GM21529 (cell line): Measurements from ENCODE around the gene TMC5.
A peak's percentile ranks its signal among the peaks of the same experiment; 100 is the strongest.

Experiments used
- ATAC-seq: cut with Tn5 transposase; IDR thresholded peaks from one replicate; pipeline ENCODE4 v1.9.1; 2021; ENCODE audit not compliant: unreplicated experiment

TMC5 gene

DNA sequence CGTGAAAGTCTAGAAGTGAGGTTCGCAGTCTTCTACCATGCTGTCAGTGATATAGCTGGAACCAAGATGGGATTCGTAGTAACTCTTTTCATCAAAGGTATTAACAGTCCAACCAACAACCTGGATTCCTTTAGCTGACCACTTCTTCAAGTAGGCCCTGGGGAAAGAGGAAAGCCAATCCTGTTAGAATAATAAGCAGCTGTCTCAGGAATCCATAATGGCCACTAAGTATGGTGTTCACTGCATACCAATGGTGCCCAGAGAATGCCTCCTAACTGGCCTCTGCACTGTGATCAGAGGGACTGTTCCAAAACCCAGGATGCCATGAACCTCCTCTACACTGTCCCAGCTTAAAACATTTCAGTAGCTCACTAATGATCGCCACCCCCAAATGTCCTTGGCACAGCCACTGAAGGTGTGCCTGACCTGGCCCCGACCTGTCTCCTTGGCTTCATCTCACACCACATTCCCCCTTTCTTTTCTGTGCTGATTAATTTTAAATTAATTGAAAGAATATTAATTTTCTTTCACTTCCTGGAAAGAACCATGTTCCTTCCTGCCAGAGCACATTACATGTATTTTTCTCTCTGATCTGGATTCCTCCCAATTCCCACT lies 85.9 kb downstream of the TMC5 start:
- no peak for ATAC-seq

GRCh38 chr16:19505600-19506303 lies 88.1 kb downstream of the TMC5 start:
- no peak for ATAC-seq

DNA sequence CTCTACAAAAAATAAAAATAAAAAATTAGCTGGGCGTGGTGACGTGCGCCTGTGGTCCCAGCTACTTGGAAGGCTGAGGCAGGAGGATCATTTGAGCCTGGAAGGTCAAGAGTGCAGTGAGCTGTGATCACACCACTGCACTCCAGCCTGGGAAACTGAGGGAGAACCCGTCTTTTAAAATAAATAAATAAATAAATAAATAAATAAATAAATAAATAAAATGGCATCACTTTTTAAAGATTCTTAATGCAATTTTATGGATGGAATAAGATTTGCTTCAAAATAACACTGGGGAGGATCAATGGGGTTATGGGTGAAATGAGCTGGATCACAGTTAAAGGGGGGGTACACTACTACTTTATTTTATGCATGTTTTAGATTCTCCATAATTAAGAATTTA lies 89.3 kb downstream of the TMC5 start:
- no peak for ATAC-seq

- no peak for ATAC-seq
These were observed 90.2 kb downstream of the TMC5 start for GRCh38 chr16:19507867-19508266.

DNA sequence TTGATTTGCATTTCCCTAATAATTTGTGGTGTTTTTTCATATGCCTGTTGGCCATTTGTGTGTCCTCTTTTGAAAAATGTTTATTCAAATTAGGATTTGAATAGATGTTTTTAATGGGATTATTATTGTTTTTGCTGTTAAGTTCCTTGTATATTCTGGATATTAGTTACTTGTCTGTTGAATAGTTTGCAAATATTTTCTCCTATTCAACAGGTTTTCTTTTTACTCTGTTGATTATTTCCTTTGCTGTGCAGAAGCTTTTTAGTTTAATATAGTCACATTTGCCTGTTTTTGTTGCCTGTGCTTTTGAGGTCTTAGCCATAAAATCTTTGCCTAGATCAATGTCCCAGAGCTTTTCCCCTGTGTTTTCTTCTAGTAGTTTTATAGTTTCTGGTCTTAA lies 94.6 kb downstream of the TMC5 start:
- no peak for ATAC-seq

- no peak for ATAC-seq
These were observed 95.8 kb downstream of the TMC5 start for GRCh38 chr16:19513377-19514053.

- no peak for ATAC-seq
These were observed 98.1 kb downstream of the TMC5 start for GRCh38 chr16:19515757-19516156.

- ATAC-seq = no peak
These were observed 99.9 kb downstream of the TMC5 start for GRCh38 chr16:19517424-19518089.

GRCh38 chr16:19518388-19518787 lies 100.7 kb downstream of the TMC5 start:
- ATAC-seq = no peak

- ATAC-seq = no peak
These were observed 103.2 kb downstream of the TMC5 start for GRCh38 chr16:19520861-19521331.

DNA sequence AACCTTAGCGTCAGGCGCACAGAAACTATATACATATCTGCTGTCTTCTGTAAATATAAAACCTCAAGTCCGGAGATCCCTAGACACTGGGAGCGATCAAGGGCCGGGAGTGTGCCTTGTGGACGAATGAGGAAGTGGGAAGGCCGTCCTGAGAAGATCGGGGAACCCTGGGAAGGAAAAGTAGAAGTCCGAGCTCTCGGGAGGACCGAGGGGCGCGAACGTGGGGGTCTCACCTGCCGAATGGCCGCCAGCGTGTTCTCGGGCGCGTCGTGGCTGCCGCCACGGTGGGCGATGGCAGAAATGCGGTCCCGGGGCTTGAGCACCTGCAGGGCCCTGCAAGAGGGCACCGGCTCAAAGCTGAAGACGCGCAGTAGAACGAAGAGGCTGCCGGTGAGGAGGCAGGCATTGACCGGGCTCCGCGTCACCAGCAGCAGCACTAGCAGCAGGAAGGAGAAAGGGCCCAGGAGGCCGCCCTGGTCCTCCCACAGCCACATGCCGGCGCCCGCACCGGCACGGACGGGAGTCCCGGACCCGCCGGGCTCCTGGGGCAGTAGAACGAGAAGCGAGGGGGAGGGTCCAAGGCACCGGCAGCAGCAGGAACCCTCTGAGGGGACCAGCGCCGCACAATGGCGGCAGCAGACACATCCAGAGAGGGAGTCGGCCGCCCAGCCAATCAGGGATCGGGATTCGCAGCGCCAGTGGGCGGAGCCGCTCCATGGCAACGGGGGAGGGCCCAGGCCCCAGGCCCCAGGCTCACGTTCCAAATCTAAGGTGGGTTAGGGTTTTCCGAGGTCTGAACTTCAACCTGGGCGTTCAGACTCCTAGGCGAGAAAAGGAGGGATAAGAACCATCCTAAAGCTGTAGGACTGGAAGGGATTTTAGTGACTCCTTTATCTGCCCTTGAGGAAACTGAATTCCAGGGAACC lies 104.1 kb downstream of the TMC5 start, which contains the start of gene GDE1:
GDE1 (minus strand) TSS at position 628 of the 926 bp plus-strand sequence; CDS start at position 494, 134 bp downstream.
- peak; percentile 82 for ATAC-seq

DNA sequence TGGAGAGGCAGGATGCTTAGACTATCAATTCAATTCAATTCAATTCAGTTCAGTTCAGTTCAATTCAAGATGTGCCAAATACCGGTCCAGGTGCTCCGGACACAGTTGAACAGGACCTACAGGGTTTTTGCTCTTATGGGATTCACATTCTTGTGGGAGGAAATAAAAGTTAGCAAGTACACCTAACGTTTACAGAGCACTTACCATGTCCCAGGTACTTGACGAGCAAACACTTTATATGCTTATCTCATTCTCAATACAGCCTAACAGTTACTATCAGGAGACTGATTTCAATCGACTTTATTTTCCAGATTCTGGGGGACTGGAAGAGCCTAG lies 104.7 kb downstream of the TMC5 start:
- no peak for ATAC-seq

DNA sequence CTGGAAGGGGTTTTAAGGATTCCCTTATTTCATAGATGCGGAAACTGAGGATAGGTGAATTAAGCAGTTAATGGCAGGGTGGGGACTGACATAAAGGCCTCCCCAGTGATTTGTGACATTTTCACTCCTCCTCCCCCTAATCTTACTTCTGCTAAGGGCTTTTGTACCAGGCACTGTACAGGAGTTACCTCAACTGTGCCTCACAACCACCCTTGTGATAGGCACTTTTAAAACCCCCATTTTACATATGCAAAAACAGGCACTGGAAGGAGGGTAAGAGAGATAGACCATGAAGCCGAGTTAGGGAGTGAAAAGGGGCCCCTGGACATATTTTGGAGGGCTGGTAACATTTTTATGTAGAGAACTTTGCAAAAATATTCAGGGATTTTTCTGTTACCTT lies 105.1 kb downstream of the TMC5 start:
- no peak for ATAC-seq

DNA sequence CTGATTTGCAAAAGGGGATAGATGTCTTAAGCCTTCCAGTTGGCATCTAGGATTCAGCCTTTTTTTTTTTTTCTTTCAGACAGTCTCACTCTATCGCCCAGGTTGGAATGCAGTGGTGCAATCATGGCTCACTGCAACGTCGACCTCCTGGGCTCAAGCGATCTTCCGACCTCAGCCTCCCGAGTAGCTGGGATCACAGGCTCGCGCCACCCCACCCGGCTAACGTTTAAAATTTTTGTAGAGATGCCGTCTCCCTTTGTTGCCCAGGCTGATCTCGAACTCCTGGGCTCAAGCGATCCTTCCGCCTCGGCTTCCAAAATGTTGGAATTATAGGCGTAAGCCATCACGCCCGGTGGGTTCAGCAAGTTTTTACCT lies 105.5 kb downstream of the TMC5 start:
- ATAC-seq = no peak

DNA sequence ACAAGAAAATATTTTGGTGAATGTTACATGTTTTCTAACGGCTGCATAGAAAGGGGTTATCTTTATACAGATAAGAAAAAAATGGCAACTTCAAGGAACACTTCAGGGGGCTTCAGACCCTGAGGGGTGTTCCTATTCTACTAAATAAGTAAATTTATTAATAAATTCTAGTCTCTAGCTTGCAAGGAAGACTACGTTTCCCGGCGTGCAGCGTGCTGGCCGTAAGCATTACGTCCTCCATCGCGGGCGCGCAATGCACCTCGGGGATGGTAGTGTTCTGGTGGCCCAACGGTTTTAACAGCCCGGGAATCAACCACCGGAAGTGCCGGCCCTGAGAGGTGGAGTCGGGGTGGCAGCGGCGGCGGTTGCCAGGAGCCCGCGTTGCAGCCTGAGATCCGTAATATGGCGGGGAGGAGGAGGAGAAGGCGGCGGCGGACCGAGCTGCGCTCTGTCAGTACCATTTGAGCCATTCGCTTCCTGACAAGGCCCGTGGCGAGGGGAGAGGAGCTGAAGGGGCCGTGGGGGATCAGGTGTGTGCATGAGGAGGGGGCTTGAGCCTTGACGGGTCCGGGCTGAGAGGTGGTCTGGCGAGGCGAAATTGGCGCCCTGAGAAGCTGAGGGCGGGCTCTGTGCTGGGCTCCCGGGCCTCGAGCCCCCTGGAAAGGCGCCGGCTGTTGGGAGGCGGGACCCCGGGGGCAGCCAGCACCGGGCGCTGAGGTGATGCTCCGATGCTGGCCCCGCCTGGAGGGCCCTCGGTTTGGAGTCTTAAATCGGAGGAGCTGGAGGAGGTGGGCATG lies 106.1 kb downstream of the TMC5 start, which contains the start of gene CCP110:
CCP110 (plus strand) TSS at position 384 of the 797 bp plus-strand sequence. CDS start 3,940 bp downstream, outside the sequence.
- ATAC-seq = peak; percentile 72

DNA sequence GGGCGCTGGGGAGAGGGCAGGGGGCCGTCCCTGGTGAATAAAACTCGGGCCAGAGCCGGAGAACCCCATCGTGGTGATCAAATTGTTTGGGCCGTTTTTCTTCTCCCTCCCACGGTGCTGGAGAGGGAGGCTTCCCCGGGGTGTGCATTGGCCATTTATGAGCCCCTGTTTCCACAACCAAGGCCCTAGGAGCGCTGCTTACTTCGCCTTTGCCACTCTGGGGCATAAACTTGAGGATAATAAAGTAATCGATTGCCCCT lies 106.6 kb downstream of the TMC5 start:
- ATAC-seq = no peak

GRCh38 chr16:19524616-19525384 lies 107.1 kb downstream of the TMC5 start:
- no peak for ATAC-seq

- no peak for ATAC-seq
These were observed 107.7 kb downstream of the TMC5 start for GRCh38 chr16:19525385-19525723.

GRCh38 chr16:19527161-19527560 lies 109.5 kb downstream of the TMC5 start:
- ATAC-seq = no peak
